H1 (cell line): Measurements from ENCODE around the gene SPTBN1. TPM values are rescaled to one million over a fixed set of nuclear protein-coding genes. Genes with fewer than 3 reads are reported as not detected.

ENCODE experiments used
- CTCF ChIA-PET: fragments of 300-600 bp; sonication (Branson Sonifier 250); formaldehyde crosslinking; loops from one replicate; lab custom pipeline; 2021; ENCODE audit not compliant: partially characterized antibody; lab: Charles Lee
- POLR2A ChIA-PET: fragments of 300-600 bp; sonication (Branson Sonifier 250); formaldehyde crosslinking; loops from one replicate; lab custom pipeline; 2021; ENCODE audit warnings: inconsistent platforms; ENCODE audit not compliant: partially characterized antibody; lab: Charles Lee
- DNase-seq, 2 experiments: peaks; one replicate each; pipeline versions ENCODE4 v3.0.0 to v3.0.0-alpha.2; 2010 to 2022; ENCODE audit warnings: low spot score in 2 of 2, low read depth in 1 of 2, mixed read lengths in 1 of 2
- FAIRE-seq: peaks from 2 replicates; lab custom pipeline; 2011; peaks lifted over from hg19 to GRCh38; lab: Jason Lieb, UNC
- H2AFZ ChIP-seq: 2 replicates; pipeline ENCODE4 v1.8.1; 2012; ENCODE audit warnings: low read length, inconsistent platforms
- H2AK5ac ChIP-seq: 2 replicates; pipeline ENCODE4 v1.6.1; 2013; ENCODE audit warnings: low read depth, low read length
- H2BK120ac ChIP-seq: replicated peaks from 2 replicates; pipeline ENCODE3; 2013; ENCODE audit warnings: low read depth, low read length, inconsistent platforms
- H2BK12ac ChIP-seq: 2 replicates; pipeline ENCODE4 v1.6.1; 2013; ENCODE audit warnings: low read depth, low read length
- H2BK15ac ChIP-seq: 2 replicates; pipeline ENCODE4 v1.6.1; 2013; ENCODE audit warnings: low read length
- H2BK20ac ChIP-seq: 2 replicates; pipeline ENCODE4 v1.6.1; 2013; ENCODE audit warnings: low read length
- H2BK5ac ChIP-seq: 2 replicates; pipeline ENCODE4 v1.6.1; 2013; ENCODE audit warnings: low read depth, low read length
- H3K14ac ChIP-seq: 2 replicates; pipeline ENCODE4 v1.6.1; 2013; ENCODE audit warnings: inconsistent platforms; ENCODE audit not compliant: insufficient read length
- H3K18ac ChIP-seq: 2 replicates; pipeline ENCODE4 v1.6.1; 2013; ENCODE audit warnings: low read length; ENCODE audit errors: extremely low read depth
- H3K23ac ChIP-seq: 2 replicates; pipeline ENCODE4 v1.6.1; 2013; ENCODE audit warnings: inconsistent platforms; ENCODE audit not compliant: insufficient read length
- H3K23me2 ChIP-seq: 2 replicates; pipeline ENCODE4 v1.6.1; 2013; ENCODE audit warnings: low read depth, low read length
- H3K27ac ChIP-seq: 2 replicates; pipeline ENCODE4 v1.6.1; 2011; ENCODE audit warnings: low read depth, low read length, inconsistent platforms
- H3K27me3 ChIP-seq, 4 experiments: replicated peaks in 1 of 4; 1 replicate in 1 of 4; 2 replicates in 3 of 4; pipeline versions ENCODE4 v1.6.1 to v1.8.1; 2011 to 2013; ENCODE audit warnings: low read length in 3 of 4, mild to moderate bottlenecking in 3 of 4, inconsistent platforms in 2 of 4, mixed read lengths in 2 of 4, moderate library complexity in 1 of 4; ENCODE audit not compliant: control insufficient read depth in 3 of 4, insufficient read depth in 3 of 4; ENCODE audit errors: extremely low read depth in 1 of 4
- H3K36me3 ChIP-seq, 4 experiments: 2 replicates each; pipeline versions ENCODE4 v1.6.1 to v1.8.1; 2011 to 2013; ENCODE audit warnings: mild to moderate bottlenecking in 4 of 4, low read length in 3 of 4, moderate library complexity in 2 of 4, control low read depth in 1 of 4, inconsistent platforms in 1 of 4; ENCODE audit not compliant: insufficient read depth in 4 of 4, control insufficient read depth in 2 of 4
- H3K4ac ChIP-seq: replicated peaks from 2 replicates; pipeline ENCODE3; 2013; ENCODE audit warnings: low read length, low read depth, mixed read lengths, inconsistent platforms; ENCODE audit not compliant: insufficient read length
- H3K4me1 ChIP-seq, 4 experiments: replicated peaks in 1 of 4; 1 replicate in 1 of 4; 2 replicates in 3 of 4; pipeline versions ENCODE4 v1.6.1 to v1.8.1; 2011 to 2013; ENCODE audit warnings: low read length in 3 of 4, inconsistent platforms in 2 of 4, mixed read lengths in 1 of 4; ENCODE audit not compliant: insufficient read depth in 4 of 4, control insufficient read depth in 3 of 4
- H3K4me2 ChIP-seq, 2 experiments: 2 replicates each; pipeline versions ENCODE4 v1.6.1 to v1.8.1; 2011 to 2013; ENCODE audit warnings: low read depth in 2 of 2, low read length in 2 of 2, control low read depth in 1 of 2, inconsistent platforms in 1 of 2, mild to moderate bottlenecking in 1 of 2; ENCODE audit not compliant: insufficient read depth in 1 of 2
- H3K4me3 ChIP-seq, 4 experiments: fragments of 200-600, 300-600 bp in 1 of 4; sonication (generic), shearing (Covaris generic), sonication (Bioruptor Twin) in 1 of 4; 2 replicates each; pipeline versions ENCODE4 v1.5.1 to v1.8.1; 2011 to 2016; ENCODE audit warnings: low read length in 4 of 4, low read depth in 3 of 4, control low read depth in 2 of 4, inconsistent platforms in 2 of 4, mild to moderate bottlenecking in 2 of 4, mixed read lengths in 1 of 4, moderate library complexity in 1 of 4; ENCODE audit not compliant: insufficient read depth in 2 of 4; ENCODE audit errors: extremely low read depth in 1 of 4
- H3K56ac ChIP-seq: replicated peaks from 2 replicates; pipeline ENCODE3; 2013; ENCODE audit warnings: low read depth, mild to moderate bottlenecking, mixed read lengths, low read length, inconsistent platforms; ENCODE audit not compliant: insufficient read length
- H3K79me1 ChIP-seq: 2 replicates; pipeline ENCODE4 v1.6.1; 2013; ENCODE audit warnings: low read depth, low read length, control low read depth
- H3K79me2 ChIP-seq, 2 experiments: 2 replicates each; pipeline versions ENCODE4 v1.6.1 to v1.8.1; 2012 to 2013; ENCODE audit warnings: low read length in 2 of 2, mild to moderate bottlenecking in 2 of 2, inconsistent platforms in 1 of 2; ENCODE audit not compliant: insufficient read depth in 2 of 2, control insufficient read depth in 1 of 2
- H3K9ac ChIP-seq, 4 experiments: replicated peaks in 1 of 4; 1 replicate in 1 of 4; 2 replicates in 3 of 4; pipeline versions ENCODE4 v1.6.1 to v1.8.1; 2011 to 2013; ENCODE audit warnings: low read depth in 3 of 4, low read length in 3 of 4, control low read depth in 2 of 4, mild to moderate bottlenecking in 2 of 4, moderate library complexity in 2 of 4, inconsistent platforms in 1 of 4; ENCODE audit errors: extremely low read depth in 1 of 4
- H3K9me3 ChIP-seq, 2 experiments: 2 replicates each; pipeline versions ENCODE4 v1.6.1 to v1.8.1; 2012 to 2013; ENCODE audit warnings: mild to moderate bottlenecking in 2 of 2, moderate library complexity in 2 of 2, control low read depth in 1 of 2, inconsistent platforms in 1 of 2, low read depth in 1 of 2, low read length in 1 of 2, mixed read lengths in 1 of 2; ENCODE audit not compliant: insufficient read depth in 2 of 2
- H4K20me1 ChIP-seq, 2 experiments: replicated peaks in 1 of 2; 2 replicates each; pipeline versions ENCODE3 to v1.8.1; 2011 to 2013; ENCODE audit warnings: inconsistent platforms in 2 of 2, low read length in 2 of 2, mild to moderate bottlenecking in 1 of 2; ENCODE audit not compliant: insufficient read depth in 2 of 2, control insufficient read depth in 1 of 2
- H4K5ac ChIP-seq: 2 replicates; pipeline ENCODE4 v1.6.1; 2013; ENCODE audit warnings: low read length, low read depth, mixed read lengths, inconsistent platforms; ENCODE audit not compliant: insufficient read length
- H4K8ac ChIP-seq: 2 replicates; pipeline ENCODE4 v1.8.0; 2013; ENCODE audit warnings: mild to moderate bottlenecking, moderate library complexity, low read length, inconsistent platforms; ENCODE audit not compliant: insufficient read depth; ENCODE audit errors: extremely low read depth
- H4K91ac ChIP-seq: replicated peaks from 2 replicates; pipeline ENCODE3; 2013; ENCODE audit warnings: low read length, mixed read lengths, inconsistent platforms; ENCODE audit not compliant: insufficient read length
- CEBPB ChIP-seq: IDR thresholded peaks from 2 replicates; pipeline ENCODE4 v1.6.1; 2012; ENCODE audit warnings: low read depth, low read length
- EZH2 ChIP-seq: fragments of 200-600 bp; sonication (generic); IDR thresholded peaks from 2 replicates; pipeline ENCODE4 v1.7.1; 2012; ENCODE audit warnings: low read depth, mild to moderate bottlenecking, moderate library complexity, low read length, inconsistent platforms; ENCODE audit not compliant: severe bottlenecking
- JUND ChIP-seq: IDR thresholded peaks from 2 replicates; pipeline ENCODE4 v1.6.1; 2011; ENCODE audit warnings: mild to moderate bottlenecking, improper control_type of control experiment, low read length
- TBP ChIP-seq: IDR thresholded peaks from 2 replicates; pipeline ENCODE4 v1.6.1; 2011; ENCODE audit warnings: low read depth, low read length, improper control_type of control experiment
- USF2 ChIP-seq: IDR thresholded peaks from 2 replicates; pipeline ENCODE4 v1.6.1; 2011; ENCODE audit warnings: low read length, improper control_type of control experiment
- WGBS, 2 experiments: shearing (Covaris generic) in 1 of 2; methylation state at CpG; one replicate each; pipeline versions ENCODE4 v1.1.6 to v1.1.7; 2013 to 2015; ENCODE audit warnings: low lambda C conversion rate in 2 of 2, mixed read lengths in 2 of 2, inconsistent platforms in 1 of 2, low coverage in 1 of 2, missing lambda C conversion rate in 1 of 2; ENCODE audit not compliant: insufficient replicate concordance in 2 of 2, insufficient coverage in 1 of 2, insufficient read length in 1 of 2; ENCODE audit errors: extremely low coverage in 1 of 2, missing lambda C conversion rate in 1 of 2; 5-methylcytosine and 5-hydroxymethylcytosine counted together
- polyA plus RNA-seq, 7 experiments: library from polyadenylated mRNA; depleted of rRNA in 3 of 7; stranded (reverse) in 5 of 7; unstranded in 2 of 7; fragments of >200 nt in 5 of 7; fragments of 200-250 nt in 2 of 7; gene quantifications; 1 replicate in 5 of 7; 2 replicates in 1 of 7; 4 replicates in 1 of 7; pipeline versions ENCODE4 v1.2.1 to v1.2.3, GENCODE V29; 2011 to 2013; ENCODE audit warnings: missing spikeins in 2 of 7, mixed read lengths in 2 of 7
- total RNA-seq: library from RNA; stranded (reverse); fragmentation: NEBNext Ultra II Directional; extraction: Animal tissue kit (Norgen Biotek cat#: 25700); gene quantifications from 2 replicates; pipeline ENCODE4 v1.2.1, GENCODE V29; 2021

SPTBN1 gene
- total and polyA plus RNA-seq, 2 of the 8 experiments (the other 6 are each of a cell fraction or from before 2014, with no cell fraction given), result 31.8 to 180 TPM

- Histone ChIP-seq H4K91ac (no peak overlapping the region), H3K36me3 (no peaks in the 10 kb centered on the region), H4K5ac (no peak overlapping the region), H4K20me1 (no peaks in the 10 kb centered on the region), H2AFZ (0 out of 2 replicates have a peak overlapping the region, but pooled peaks have one; percentile 40), H3K9ac (no peak overlapping the region), H3K18ac (no peak overlapping the region), H3K56ac (no peak overlapping the region), H2BK120ac (no peak overlapping the region), H3K4me1 (no peaks in the 10 kb centered on the region), H2BK12ac (no peak overlapping the region), H2AK5ac (no peak overlapping the region), H2BK15ac (no peak overlapping the region), H3K4me2 (no peak overlapping the region), H3K27ac (no peak overlapping the region), H4K8ac (no peak overlapping the region), H3K79me2 (no peaks in the 10 kb centered on the region), H3K23ac (no peak overlapping the region), H3K4me3 (no peak overlapping the region)
- CTCF ChIA-PET, result interaction anchor here (0.6 kb wide), 1 partner anchor 71 kb away, joined by 3 read pairs; no protein-coding TSS in a partner anchor
- WGBS, 2 experiments, result 91% methylated on average over 13 of the region's 13 CpGs; no CpG with 5 or more reads in 1 of the 2 experiments
- DNase-seq (no peak), FAIRE-seq (no peak)
- TF ChIP-seq CEBPB, result no peak
- peak; percentile 41; the same call in 1 of the 2 replicates for TF ChIP-seq USF2
- peak; percentile 32; the same call in 1 of the 2 replicates for TF ChIP-seq TBP
- TF ChIP-seq JUND, result no peak
- no peak for TF ChIP-seq EZH2
- TF ChIP-seq, all 59 proteins: peak for 2
- Histone ChIP-seq H3K4ac (no peak overlapping the region), H3K23me2 (no peaks in the 10 kb centered on the region), H3K79me1 (no peaks in the 10 kb centered on the region), H2BK5ac (no peak overlapping the region), H3K27me3 (no peaks in the 10 kb centered on the region), H3K14ac (no peak overlapping the region), H3K9me3 (no peaks in the 10 kb centered on the region), H2BK20ac (no peak overlapping the region)
- POLR2A ChIA-PET, result no interaction called here
Measured at GRCh38 chr2:54429811-54430551, 26.1 kb upstream of the SPTBN1 start.
